ENCODE results near the gene MCCC1.

DNA sequence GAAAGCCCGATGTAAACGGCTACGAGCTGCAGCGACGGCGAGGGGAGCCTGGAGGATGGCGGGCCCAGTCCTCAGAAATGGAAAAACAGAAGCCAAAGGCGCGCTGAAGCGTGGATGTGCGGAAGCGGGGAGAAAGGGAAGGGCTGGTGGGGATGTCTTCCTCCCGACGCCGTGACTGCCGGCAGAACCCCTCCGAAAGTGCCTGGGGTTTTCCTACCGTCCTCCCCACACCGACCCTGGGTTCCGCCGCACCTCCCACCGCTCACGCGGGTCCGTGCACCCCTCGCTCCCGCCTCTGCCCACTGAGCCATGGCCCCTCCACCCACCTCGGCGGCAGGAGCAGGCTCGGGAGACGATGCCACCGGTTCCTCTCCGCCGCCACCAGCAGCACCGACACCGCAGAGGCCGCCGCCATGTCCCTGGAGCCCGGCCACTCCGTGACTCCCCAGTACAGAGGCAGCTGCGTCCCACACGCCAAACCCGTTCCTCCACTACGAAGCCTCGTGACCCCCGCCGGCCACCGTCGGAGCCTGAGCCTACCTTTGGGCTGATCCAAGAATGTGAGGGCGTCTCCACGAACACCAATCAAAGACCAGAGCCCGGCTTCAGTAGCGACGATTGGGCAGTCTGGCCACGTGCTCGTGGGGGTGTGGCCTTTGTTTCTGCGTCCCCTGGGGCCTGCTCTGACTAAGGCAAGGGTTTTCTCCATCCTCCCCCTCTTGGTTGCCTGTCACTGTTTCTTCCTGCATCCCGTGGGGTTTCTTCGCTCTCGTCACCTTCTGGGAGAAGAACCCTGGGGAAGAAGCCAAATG, at the start of gene MCCC1:
- TF ChIP-seq POLR2A (IDR thresholded peaks at IDR 0.05; ENCODE audit: low read length) = peak; percentile 93
- no peak for TF ChIP-seq GATA1 (IDR thresholded peaks at IDR 0.05; ENCODE audit: low read depth, low read length)
